Astrocyte of the spinal cord (primary cell): ENCODE data around the gene HAPSTR1.

Experiments
- DNase-seq: peaks from one replicate; pipeline ENCODE4 v3.0.0; 2011; ENCODE audit warnings: low read depth, low spot score
- H3K4me3 ChIP-seq: 2 replicates; pipeline ENCODE4 v1.5.1; 2011; ENCODE audit warnings: low read depth, mild to moderate bottlenecking, low read length, moderate library complexity
- CTCF ChIP-seq: IDR thresholded peaks from 2 replicates; pipeline ENCODE4 v1.5.1; 2012; ENCODE audit warnings: low read depth, mild to moderate bottlenecking, low read length, inconsistent platforms
- in situ Hi-C: cut with HindIII; loops from 2 replicates; pipeline ENCODE4 v1.10.0; 2017; ENCODE audit warnings: low sequenced_read_pairs

The HAPSTR1 gene

GRCh38 chr16:9095656-9096397 is 4.4 kb downstream of the HAPSTR1 start:
- no peak for DNase-seq
- in situ Hi-C loops, result no loop called here
- TF ChIP-seq CTCF, result no peak
- peak overlapping the region; percentile 94 for H3K4me3 ChIP-seq

DNA sequence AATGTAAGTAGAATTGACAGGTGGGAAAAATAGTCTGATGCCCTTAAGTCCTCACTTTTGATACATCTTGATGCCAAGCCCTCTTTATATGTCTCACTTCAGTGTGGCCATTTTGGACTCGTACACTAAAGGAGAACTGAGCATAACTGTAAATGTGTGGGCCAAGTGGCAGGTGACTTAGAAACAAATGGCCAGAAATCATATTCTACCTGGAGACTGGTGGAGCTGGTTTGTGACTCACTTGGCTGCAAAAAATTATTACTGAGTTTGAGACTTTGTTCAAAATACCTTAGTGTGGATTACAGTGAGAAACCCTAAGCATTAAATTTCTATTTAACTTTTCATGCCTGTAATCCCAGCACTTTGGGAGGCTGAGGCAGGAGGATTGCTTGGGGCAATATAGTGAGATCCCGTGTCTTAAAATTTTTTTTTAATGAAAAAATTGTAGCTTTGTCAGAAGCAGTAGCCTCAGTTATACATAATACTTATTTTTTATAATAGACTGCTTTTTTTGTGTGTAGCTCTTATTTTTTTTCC is 5.0 kb downstream of the HAPSTR1 start:
- in situ Hi-C loops, result no loop called here
- H3K4me3 ChIP-seq, result no peak overlapping the region
- TF ChIP-seq CTCF, result no peak
- no peak for DNase-seq

DNA sequence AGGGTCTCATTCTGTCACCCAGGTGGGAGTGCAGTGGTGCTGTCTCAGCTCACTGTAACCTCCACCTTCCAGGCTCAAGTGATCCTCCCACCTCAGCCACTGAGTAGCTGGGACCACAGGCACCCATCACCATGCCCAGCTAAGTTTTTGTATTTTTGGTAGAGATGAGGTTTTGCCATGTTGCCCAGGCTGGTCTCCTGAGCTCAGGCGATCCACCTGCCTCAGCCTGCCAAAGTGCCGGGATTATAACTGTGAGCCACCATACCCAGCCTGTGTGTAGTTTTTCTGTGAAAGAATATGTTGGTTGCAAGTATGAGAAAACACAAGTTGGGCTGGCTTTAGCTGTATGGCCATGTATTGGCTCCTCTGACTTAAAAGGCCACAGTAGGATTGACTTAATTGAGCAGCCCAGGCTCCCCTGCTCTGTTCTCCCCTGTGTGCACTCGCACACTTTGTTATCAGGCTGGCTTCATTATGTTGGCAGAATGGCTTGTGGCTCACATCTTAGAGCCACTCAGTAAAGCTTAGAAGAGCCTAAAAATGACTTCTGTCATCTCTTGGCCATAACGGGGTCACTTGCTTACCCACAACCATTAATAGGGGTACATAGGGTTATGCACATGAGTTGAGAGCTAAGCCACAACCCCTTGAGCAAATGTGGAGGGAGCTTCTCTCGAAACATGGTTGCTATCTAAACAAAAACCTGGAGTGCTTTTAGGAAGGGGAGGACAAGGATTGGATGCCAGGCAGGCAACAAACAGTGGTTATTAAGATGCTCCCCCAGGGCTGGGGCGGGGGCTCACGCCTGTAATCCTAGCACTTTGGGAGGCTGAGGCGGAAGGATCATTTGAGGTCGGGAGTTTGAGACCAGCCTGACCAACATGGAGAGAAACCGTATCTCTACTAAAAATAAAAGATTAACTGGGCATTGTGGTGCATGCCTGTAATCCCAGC is 6.1 kb downstream of the HAPSTR1 start:
- H3K4me3 ChIP-seq, result no peak overlapping the region
- no peak for DNase-seq
- in situ Hi-C loops, result no loop called here
- no peak for TF ChIP-seq CTCF

DNA sequence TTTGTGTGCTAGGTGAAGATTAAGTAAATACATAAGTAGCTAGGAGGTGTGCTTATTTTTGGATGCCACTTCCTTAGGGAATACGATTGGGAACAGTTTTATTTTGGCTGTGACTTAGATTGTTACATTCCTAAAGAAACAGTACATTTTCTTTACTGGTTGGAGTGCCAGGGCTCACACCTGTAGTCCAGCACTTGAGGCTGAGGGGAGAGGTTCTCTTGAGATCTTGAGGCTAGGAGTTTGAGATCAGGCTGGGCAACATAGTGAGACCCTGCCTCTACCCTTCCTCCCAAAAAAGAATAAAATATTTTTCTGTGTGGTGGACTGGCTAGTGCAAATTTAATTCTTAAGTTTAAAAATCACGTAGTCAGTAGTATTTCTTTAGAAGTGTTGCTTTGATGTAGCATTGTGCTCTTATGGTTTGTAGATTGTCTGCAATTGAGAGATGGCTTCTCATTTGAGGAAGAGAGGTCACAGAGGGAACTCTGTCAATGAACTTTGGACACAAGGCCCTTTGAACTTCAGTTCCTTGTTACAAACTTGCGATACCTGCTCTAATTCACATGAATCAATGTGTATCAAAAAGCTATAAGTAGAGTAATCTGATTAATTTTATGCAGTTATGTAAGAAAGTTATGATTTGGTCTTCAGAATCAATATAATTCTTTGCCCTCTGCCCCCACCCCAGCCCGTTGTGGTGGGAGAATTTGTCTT is 7.1 kb downstream of the HAPSTR1 start:
- in situ Hi-C loops, result no loop called here
- TF ChIP-seq CTCF, result no peak
- DNase-seq, result no peak
- H3K4me3 ChIP-seq, result no peak overlapping the region

DNA sequence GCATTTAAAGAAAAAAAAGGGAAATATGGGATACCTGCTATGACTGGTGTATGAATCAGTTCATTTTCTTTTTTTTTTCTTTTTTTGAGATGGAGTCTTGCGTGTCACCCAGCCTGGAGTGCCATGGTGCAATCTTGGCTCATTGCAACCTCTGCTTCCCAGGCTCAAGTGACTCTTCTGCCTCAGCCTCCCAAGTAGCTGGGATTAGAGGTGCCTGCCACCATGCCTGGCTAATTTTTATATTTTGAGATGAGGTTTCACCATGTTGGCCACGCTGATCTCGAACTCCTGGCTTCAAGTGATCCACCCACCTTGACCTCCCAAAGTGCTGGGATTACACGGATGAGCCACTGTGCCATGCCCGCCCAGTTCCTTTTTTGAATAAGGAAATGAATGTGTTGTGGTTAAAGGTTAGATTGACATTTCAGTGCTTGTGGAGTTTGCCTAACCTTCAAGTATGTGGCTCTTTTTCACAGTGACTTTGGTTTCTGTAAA is 7.7 kb downstream of the HAPSTR1 start:
- TF ChIP-seq CTCF, result no peak
- DNase-seq, result no peak
- no peak overlapping the region for H3K4me3 ChIP-seq
- in situ Hi-C loops, result no loop called here

GRCh38 chr16:9102379-9102778 is 10.9 kb downstream of the HAPSTR1 start:
- no peak for TF ChIP-seq CTCF
- no peak overlapping the region for H3K4me3 ChIP-seq
- DNase-seq, result peak; percentile 71
- in situ Hi-C loops, result no loop called here
